Gastroesophageal sphincter (tissue), 3 donors: ENCODE data around the gene TREH.

Source experiments
- CTCF ChIP-seq, 4 experiments: fragments of 200-600 bp in 2 of 4; fragments of 450-650 bp in 2 of 4; sonication (generic) in 1 of 4; IDR thresholded peaks; one replicate each; pipeline ENCODE4 v1.5.1; 2017 to 2019; ENCODE audit warnings: antibody characterized with exemption in 4 of 4, mild to moderate bottlenecking in 2 of 4, moderate library complexity in 2 of 4
- EP300 ChIP-seq: sonication (generic); formaldehyde crosslinking; IDR thresholded peaks from one replicate; pipeline ENCODE4 v1.6.1; 2017; ENCODE audit warnings: antibody characterized with exemption, mild to moderate bottlenecking
- POLR2A ChIP-seq, 2 donors: fragments of 450-650 bp; IDR thresholded peaks; one replicate each; pipeline ENCODE4 v1.6.1; 2017; ENCODE audit warnings: antibody characterized with exemption in 2 of 2, mild to moderate bottlenecking in 2 of 2, moderate library complexity in 1 of 2
- POLR2AphosphoS5 ChIP-seq: sonication (generic); formaldehyde crosslinking; IDR thresholded peaks from one replicate; pipeline ENCODE4 v1.6.1; 2017; ENCODE audit warnings: antibody characterized with exemption

GRCh38 chr11:118694185-118694584 lies 14.7 kb upstream of the TREH start:
- TF ChIP-seq CTCF (IDR thresholded peaks at IDR 0.05) (no peak), POLR2A (IDR thresholded peaks at IDR 0.05) (no peak), POLR2AphosphoS5 (no peak), EP300 (no peak)
